Trophoblast cell (in vitro differentiated cells and primary cell): ENCODE data around the gene CAMK4.

Experiments
- DNase-seq, 2 donors: peaks; one replicate each; pipeline ENCODE4 v3.0.0-alpha.2; 2016
- H2AFZ ChIP-seq: 2 replicates; pipeline ENCODE4 v1.6.1; 2013; ENCODE audit warnings: low read length, moderate library complexity, mild to moderate bottlenecking; ENCODE audit not compliant: insufficient read depth, poor library complexity
- H2AK5ac ChIP-seq: 2 replicates; pipeline ENCODE4 v1.6.1; 2013; ENCODE audit warnings: mild to moderate bottlenecking, low read length
- H2BK120ac ChIP-seq: 2 replicates; pipeline ENCODE4 v1.6.1; 2013; ENCODE audit warnings: low read length, mild to moderate bottlenecking, moderate library complexity; ENCODE audit not compliant: insufficient read depth, poor library complexity
- H2BK12ac ChIP-seq: 2 replicates; pipeline ENCODE4 v1.6.1; 2013; ENCODE audit warnings: mild to moderate bottlenecking, low read length, moderate library complexity
- H2BK5ac ChIP-seq: 2 replicates; pipeline ENCODE4 v1.6.1; 2013; ENCODE audit warnings: low read length, low read depth, moderate library complexity, mild to moderate bottlenecking; ENCODE audit not compliant: poor library complexity
- H3K14ac ChIP-seq: 2 replicates; pipeline ENCODE4 v1.6.1; 2013; ENCODE audit warnings: mild to moderate bottlenecking, low read length
- H3K18ac ChIP-seq: 2 replicates; pipeline ENCODE4 v1.6.1; 2013; ENCODE audit warnings: mild to moderate bottlenecking, low read length
- H3K23ac ChIP-seq: 2 replicates; pipeline ENCODE4 v1.6.1; 2013; ENCODE audit warnings: low read length
- H3K27ac ChIP-seq: 2 replicates; pipeline ENCODE4 v1.5.1; 2013; ENCODE audit warnings: low read depth, mild to moderate bottlenecking, inconsistent platforms, low read length, moderate library complexity
- H3K27me3 ChIP-seq: 2 replicates; pipeline ENCODE4 v1.6.1; 2013; ENCODE audit warnings: inconsistent platforms, mild to moderate bottlenecking, low read length, moderate library complexity; ENCODE audit not compliant: insufficient read depth
- H3K36me3 ChIP-seq, 2 experiments: 1 replicate in 1 of 2; 2 replicates in 1 of 2; pipeline ENCODE4 v1.6.1; 2013; ENCODE audit warnings: low read length in 2 of 2, mild to moderate bottlenecking in 2 of 2, moderate library complexity in 1 of 2; ENCODE audit not compliant: insufficient read depth in 2 of 2, control insufficient read depth in 1 of 2
- H3K4ac ChIP-seq: 2 replicates; pipeline ENCODE4 v1.6.1; 2013; ENCODE audit warnings: low read depth, mild to moderate bottlenecking, low read length, moderate library complexity
- H3K4me1 ChIP-seq, 2 experiments: 1 replicate in 1 of 2; 2 replicates in 1 of 2; pipeline ENCODE4 v1.6.1; 2013; ENCODE audit warnings: low read length in 2 of 2, mild to moderate bottlenecking in 2 of 2, moderate library complexity in 1 of 2; ENCODE audit not compliant: insufficient read depth in 2 of 2, control insufficient read depth in 1 of 2
- H3K4me2 ChIP-seq: 2 replicates; pipeline ENCODE4 v1.6.1; 2013; ENCODE audit warnings: inconsistent platforms, mild to moderate bottlenecking, low read length, moderate library complexity
- H3K4me3 ChIP-seq: 2 replicates; pipeline ENCODE4 v1.5.1; 2013; ENCODE audit warnings: mild to moderate bottlenecking, low read depth, low read length, inconsistent platforms
- H3K79me1 ChIP-seq: one replicate; pipeline ENCODE4 v1.6.1; 2013; ENCODE audit warnings: low read length
- H3K79me2 ChIP-seq: 2 replicates; pipeline ENCODE4 v1.6.1; 2013; ENCODE audit warnings: low read length, mild to moderate bottlenecking; ENCODE audit not compliant: control insufficient read depth, insufficient read depth, poor library complexity
- H3K9ac ChIP-seq: 2 replicates; pipeline ENCODE4 v1.6.1; 2013; ENCODE audit warnings: mild to moderate bottlenecking, low read length
- H3K9me3 ChIP-seq: 2 replicates; pipeline ENCODE4 v1.6.1; 2013; ENCODE audit warnings: low read depth, mild to moderate bottlenecking, control low read depth, inconsistent platforms, low read length; ENCODE audit not compliant: insufficient read depth
- H4K12ac ChIP-seq: 2 replicates; pipeline ENCODE4 v1.6.1; 2013; ENCODE audit warnings: low read depth, mild to moderate bottlenecking, low read length, moderate library complexity
- H4K8ac ChIP-seq: 2 replicates; pipeline ENCODE4 v1.6.1; 2013; ENCODE audit warnings: low read depth, mild to moderate bottlenecking, low read length, moderate library complexity
- H4K91ac ChIP-seq: one replicate; pipeline ENCODE4 v1.6.1; 2013; ENCODE audit warnings: low read depth, mild to moderate bottlenecking, low read length, moderate library complexity
- WGBS: extraction: QIAGEN DNeasy Blood & Tissue Kit; methylation state at CpG from one replicate; pipeline ENCODE4 v1.1.7; 2013; ENCODE audit warnings: missing lambda C conversion rate; ENCODE audit not compliant: insufficient read length, insufficient coverage; ENCODE audit errors: extremely low coverage; 5-methylcytosine and 5-hydroxymethylcytosine counted together

CAMK4 gene

GRCh38 chr5:111194925-111195324 lies 29.3 kb upstream of the CAMK4 start:
- Histone ChIP-seq H2BK5ac (no peak overlapping the region), H3K4me3 (no peak overlapping the region), H3K27ac (no peak overlapping the region), H3K4me2 (no peak overlapping the region), H3K9ac (no peak overlapping the region), H3K18ac (no peak overlapping the region), H4K91ac (no peak overlapping the region), H3K23ac (no peak overlapping the region), H3K4me1 (no peaks in the 10 kb centered on the region), H3K79me1 (no peaks in the 10 kb centered on the region), H3K14ac (no peak overlapping the region), H3K27me3 (no peaks in the 10 kb centered on the region), H3K4ac (no peak overlapping the region), H4K12ac (no peak overlapping the region), H2AK5ac (no peak overlapping the region), H2BK12ac (no peak overlapping the region), H3K79me2 (no peaks in the 10 kb centered on the region), H2AFZ (no peak overlapping the region), H2BK120ac (no peak overlapping the region), H3K36me3 (no peaks in the 10 kb centered on the region), H3K9me3 (no peaks in the 10 kb centered on the region), H4K8ac (no peak overlapping the region)
- WGBS: no CpG with 5 or more reads among the region's 2 CpGs
- no peak for DNase-seq

GRCh38 chr5:111197523-111197922 lies 26.7 kb upstream of the CAMK4 start:
- no peak for DNase-seq
- Histone ChIP-seq H3K79me2 (no peaks in the 10 kb centered on the region), H3K4me1 (no peaks in the 10 kb centered on the region), H2AFZ (no peak overlapping the region), H2BK5ac (no peak overlapping the region), H3K4me3 (no peak overlapping the region), H3K79me1 (no peaks in the 10 kb centered on the region), H3K36me3 (no peaks in the 10 kb centered on the region), H2AK5ac (no peak overlapping the region), H3K4me2 (no peak overlapping the region), H3K18ac (no peak overlapping the region), H3K9me3 (no peaks in the 10 kb centered on the region), H4K8ac (no peak overlapping the region), H4K91ac (no peak overlapping the region), H2BK120ac (no peak overlapping the region), H3K23ac (no peak overlapping the region), H4K12ac (no peak overlapping the region), H3K27me3 (no peaks in the 10 kb centered on the region), H3K4ac (no peak overlapping the region), H3K14ac (no peak overlapping the region), H2BK12ac (no peak overlapping the region), H3K27ac (no peak overlapping the region), H3K9ac (no peak overlapping the region)
- no CpG with 5 or more reads among the region's 1 CpG for WGBS

GRCh38 chr5:111198281-111198966 lies 25.8 kb upstream of the CAMK4 start:
- Histone ChIP-seq H3K27me3 (no peaks in the 10 kb centered on the region), H3K18ac (no peak overlapping the region), H3K36me3 (no peaks in the 10 kb centered on the region), H3K14ac (no peak overlapping the region), H3K4me2 (no peak overlapping the region), H2BK5ac (no peak overlapping the region), H3K9ac (no peak overlapping the region), H3K9me3 (no peaks in the 10 kb centered on the region), H2AFZ (no peak overlapping the region), H3K4me1 (no peaks in the 10 kb centered on the region), H3K27ac (no peak overlapping the region), H3K23ac (no peak overlapping the region), H3K4me3 (no peak overlapping the region), H2AK5ac (no peak overlapping the region), H4K91ac (no peak overlapping the region), H2BK12ac (no peak overlapping the region), H2BK120ac (no peak overlapping the region), H3K79me2 (no peaks in the 10 kb centered on the region), H3K4ac (no peak overlapping the region), H4K8ac (no peak overlapping the region), H4K12ac (no peak overlapping the region), H3K79me1 (no peaks in the 10 kb centered on the region)
- no peak for DNase-seq
- no CpG with 5 or more reads among the region's 4 CpGs for whole genome bisulfite sequencing

GRCh38 chr5:111200828-111201227 lies 23.4 kb upstream of the CAMK4 start:
- no peak overlapping the region for H2BK5ac ChIP-seq

More at GRCh38 chr5:111200828-111201227, 23.4 kb upstream of the CAMK4 start:
- Histone ChIP-seq H3K79me2 (no peaks in the 10 kb centered on the region), H4K91ac (no peak overlapping the region), H2AFZ (no peak overlapping the region), H3K9me3 (no peaks in the 10 kb centered on the region), H3K23ac (no peak overlapping the region), H3K4me1 (no peaks in the 10 kb centered on the region), H3K36me3 (no peaks in the 10 kb centered on the region), H3K4me3 (no peak overlapping the region), H3K18ac (no peak overlapping the region), H3K79me1 (no peaks in the 10 kb centered on the region), H3K27ac (no peak overlapping the region), H4K8ac (no peak overlapping the region), H2AK5ac (no peak overlapping the region), H3K9ac (no peak overlapping the region), H3K27me3 (no peaks in the 10 kb centered on the region), H3K4me2 (no peak overlapping the region), H2BK12ac (no peak overlapping the region), H4K12ac (no peak overlapping the region), H3K14ac (no peak overlapping the region), H2BK120ac (no peak overlapping the region), H3K4ac (no peak overlapping the region)
- no CpG with 5 or more reads among the region's 1 CpG for WGBS
- DNase-seq: no peak
